Measurements from ENCODE around the gene MRPS15. TPM values are rescaled to one million over a fixed set of nuclear protein-coding genes. Genes with fewer than 3 reads are reported as not detected.

The MRPS15 gene
- total RNA-seq, 8 experiments from 2014 or later = 45.9 to 146 (median 86.4) TPM

Other genes with a start within 250 kb of the MRPS15 start
- gene THRAP3, start 239.9 kb downstream of the MRPS15 start, total RNA-seq = 100 to 1,000 TPM in 6 of 8 experiments, 10 to 100 TPM in 2; 72.6 to 139 (median 104) TPM
- gene SH3D21, start 158.0 kb downstream of the MRPS15 start, total RNA-seq = 10 to 100 TPM in 2 of 8 experiments, 1 to 10 TPM in 6; 3.7 to 14.7 (median 7.6) TPM
- gene EVA1B, start 140.7 kb downstream of the MRPS15 start, total RNA-seq = 10 to 100 TPM in 7 of 8 experiments, 1 to 10 TPM in 1; 7.6 to 43.0 (median 12.6) TPM
- gene STK40, start 78.5 kb downstream of the MRPS15 start, total RNA-seq = 10 to 100 TPM; 21.2 to 49.9 (median 30.9) TPM
- gene LSM10, start 66.5 kb downstream of the MRPS15 start, total RNA-seq = 10 to 100 TPM; 32.4 to 68.7 (median 40.2) TPM
- gene OSCP1, start 13.9 kb downstream of the MRPS15 start, total RNA-seq = 10 to 100 TPM in 7 of 8 experiments, 1 to 10 TPM in 1; 7.5 to 31.1 (median 24.6) TPM
- gene CSF3R, start 18.5 kb upstream of the MRPS15 start, total RNA-seq = 1 to 10 TPM in 4 of 8 experiments, under 1 TPM in 3, not detected in 1; 0.05 to 6.9 (median 1.7) TPM